Measurements from ENCODE around the gene CNMD. TPM values are rescaled to one million over a fixed set of nuclear protein-coding genes. Genes with fewer than 3 reads are reported as not detected.

CNMD gene
- total RNA-seq, 1 donor from 2014 or later = not detected

DNA sequence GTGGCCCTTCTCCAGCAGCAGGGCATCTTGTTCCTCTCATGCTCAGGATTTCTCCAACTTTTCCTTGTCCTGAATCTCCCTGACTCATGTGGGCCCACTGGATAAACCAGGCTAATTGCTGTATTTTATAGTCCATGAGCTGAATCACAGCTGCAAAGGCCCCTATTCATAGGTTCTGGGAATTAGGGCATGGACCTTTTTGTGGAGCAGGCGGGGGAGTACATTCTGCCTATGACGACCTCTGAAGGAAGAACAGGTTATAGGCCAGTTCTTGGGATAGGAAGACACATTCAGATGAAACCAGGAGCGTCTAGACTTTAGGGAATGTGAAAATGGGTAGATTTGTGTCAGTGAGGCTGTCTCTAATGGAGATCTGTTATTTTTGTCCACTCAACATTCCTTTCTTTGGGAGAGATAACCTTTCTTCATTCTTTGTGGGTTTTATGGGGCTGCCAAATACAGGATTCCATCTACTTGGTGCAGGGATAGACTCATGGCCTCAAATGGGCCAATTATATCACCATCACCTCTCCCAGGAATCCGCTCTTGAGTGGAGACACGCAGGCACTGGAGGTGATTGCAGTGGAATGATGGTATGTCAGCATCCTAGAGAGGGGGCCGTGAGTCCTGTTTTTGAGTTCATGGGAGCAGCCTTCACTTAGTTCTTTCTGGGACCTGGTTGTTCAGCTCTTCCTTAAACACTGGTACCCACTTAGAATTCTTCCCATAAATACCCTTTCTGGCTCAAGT, 45.1 kb upstream of the CNMD start:
- Mint-ChIP-seq H3K9me3 (ENCODE audit: unreplicated experiment) (no peaks in the 10 kb centered on the region), H3K27me3 (ENCODE audit: unreplicated experiment) (no peaks in the 10 kb centered on the region), H3K27ac (ENCODE audit: unreplicated experiment) (no peak overlapping the region), H3K4me1 (ENCODE audit: unreplicated experiment) (no peaks in the 10 kb centered on the region), H3K36me3 (ENCODE audit: unreplicated experiment) (no peaks in the 10 kb centered on the region), H3K4me3 (ENCODE audit: unreplicated experiment) (no peak overlapping the region)
- TF ChIP-seq, protein P1, sequence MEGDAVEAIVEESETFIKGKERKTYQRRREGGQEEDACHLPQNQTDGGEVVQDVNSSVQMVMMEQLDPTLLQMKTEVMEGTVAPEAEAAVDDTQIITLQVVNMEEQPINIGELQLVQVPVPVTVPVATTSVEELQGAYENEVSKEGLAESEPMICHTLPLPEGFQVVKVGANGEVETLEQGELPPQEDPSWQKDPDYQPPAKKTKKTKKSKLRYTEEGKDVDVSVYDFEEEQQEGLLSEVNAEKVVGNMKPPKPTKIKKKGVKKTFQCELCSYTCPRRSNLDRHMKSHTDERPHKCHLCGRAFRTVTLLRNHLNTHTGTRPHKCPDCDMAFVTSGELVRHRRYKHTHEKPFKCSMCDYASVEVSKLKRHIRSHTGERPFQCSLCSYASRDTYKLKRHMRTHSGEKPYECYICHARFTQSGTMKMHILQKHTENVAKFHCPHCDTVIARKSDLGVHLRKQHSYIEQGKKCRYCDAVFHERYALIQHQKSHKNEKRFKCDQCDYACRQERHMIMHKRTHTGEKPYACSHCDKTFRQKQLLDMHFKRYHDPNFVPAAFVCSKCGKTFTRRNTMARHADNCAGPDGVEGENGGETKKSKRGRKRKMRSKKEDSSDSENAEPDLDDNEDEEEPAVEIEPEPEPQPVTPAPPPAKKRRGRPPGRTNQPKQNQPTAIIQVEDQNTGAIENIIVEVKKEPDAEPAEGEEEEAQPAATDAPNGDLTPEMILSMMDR (IDR thresholded peaks at IDR 0.05) = no peak
- no peak for DNase-seq (ENCODE audit: extremely low spot score, unreplicated experiment)

DNA sequence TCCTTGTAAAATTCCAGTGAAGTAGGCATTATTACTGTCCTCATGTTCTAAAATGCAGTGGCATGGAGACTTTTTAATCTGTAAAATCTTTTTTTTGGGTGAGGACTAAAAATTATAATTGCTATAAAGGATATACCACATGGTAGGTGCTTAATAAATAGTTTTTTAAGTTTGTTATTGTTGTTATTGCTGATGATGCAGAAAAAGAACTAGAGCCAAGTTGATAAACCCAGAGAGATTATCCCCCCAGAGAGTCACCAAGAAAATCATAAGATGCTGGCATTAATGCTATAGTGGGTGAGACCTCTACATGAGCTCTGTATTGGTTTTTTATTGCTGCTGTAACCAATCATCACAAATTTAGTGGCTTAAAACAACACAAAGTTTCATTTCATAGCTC, 44.3 kb upstream of the CNMD start:
- Mint-ChIP-seq H3K36me3 (ENCODE audit: unreplicated experiment) (no peaks in the 10 kb centered on the region), H3K27me3 (ENCODE audit: unreplicated experiment) (no peaks in the 10 kb centered on the region), H3K4me1 (ENCODE audit: unreplicated experiment) (no peaks in the 10 kb centered on the region), H3K27ac (ENCODE audit: unreplicated experiment) (no peak overlapping the region), H3K4me3 (ENCODE audit: unreplicated experiment) (no peak overlapping the region), H3K9me3 (ENCODE audit: unreplicated experiment) (no peaks in the 10 kb centered on the region)
- TF ChIP-seq, protein P1 (IDR thresholded peaks at IDR 0.05) = no peak
- DNase-seq (ENCODE audit: extremely low spot score, unreplicated experiment) = no peak

DNA sequence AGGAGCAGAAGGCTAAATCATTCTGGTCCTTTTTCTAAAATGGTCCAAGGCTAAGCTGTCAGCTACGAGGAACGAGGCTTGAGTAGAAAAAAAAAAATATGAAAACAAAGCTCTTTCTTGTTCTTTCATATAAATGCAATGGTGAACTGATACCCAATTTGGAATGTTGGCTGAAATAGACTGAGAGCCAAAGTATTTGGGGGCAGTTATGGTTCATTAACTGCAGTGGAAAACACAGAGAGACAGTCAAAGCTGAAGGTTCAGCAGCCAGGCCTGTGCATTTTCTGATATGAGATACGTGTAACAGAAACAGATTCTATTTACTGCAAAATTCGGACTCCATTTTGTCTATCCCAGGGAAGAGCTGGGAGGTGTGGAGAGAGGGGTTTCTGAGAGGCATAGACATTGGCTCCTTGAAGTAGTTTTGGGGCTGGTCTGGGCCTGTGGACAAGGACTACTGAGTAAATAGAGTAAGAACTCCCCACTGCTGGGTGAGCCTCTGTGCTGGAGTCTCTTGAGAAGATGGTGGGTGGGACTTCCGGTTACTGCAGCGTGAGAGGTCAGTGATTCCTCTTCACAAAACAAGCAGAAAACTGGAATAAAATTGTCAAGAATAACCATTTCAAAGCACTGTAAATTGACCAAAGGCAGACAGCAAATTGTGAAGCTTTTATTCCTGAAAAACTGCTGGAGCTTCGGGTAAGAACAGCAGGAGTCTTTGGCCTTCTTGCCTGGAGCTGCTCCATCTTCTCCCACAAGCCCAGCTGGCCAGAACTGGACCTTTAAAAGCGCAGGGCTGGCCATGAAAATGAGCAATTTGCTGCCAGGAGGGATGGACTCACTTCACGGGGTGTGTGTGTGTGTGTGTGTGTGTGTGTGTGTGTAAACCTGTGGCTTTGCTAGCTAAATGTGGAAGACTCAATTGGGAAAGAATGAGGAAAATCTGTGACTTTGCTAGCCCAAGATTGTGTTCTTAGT, 43.1 kb upstream of the CNMD start:
- no peaks in the 10 kb centered on the region for H3K4me1 Mint-ChIP-seq (ENCODE audit: unreplicated experiment)
- no peak overlapping the region for H3K4me3 Mint-ChIP-seq (ENCODE audit: unreplicated experiment)
- TF ChIP-seq, protein P1 (IDR thresholded peaks at IDR 0.05) = no peak
- H3K36me3 Mint-ChIP-seq (ENCODE audit: unreplicated experiment) = no peaks in the 10 kb centered on the region
- no peak for DNase-seq (ENCODE audit: extremely low spot score, unreplicated experiment)
- no peaks in the 10 kb centered on the region for H3K27me3 Mint-ChIP-seq (ENCODE audit: unreplicated experiment)
- no peaks in the 10 kb centered on the region for H3K9me3 Mint-ChIP-seq (ENCODE audit: unreplicated experiment)
- no peak overlapping the region for H3K27ac Mint-ChIP-seq (ENCODE audit: unreplicated experiment)

DNA sequence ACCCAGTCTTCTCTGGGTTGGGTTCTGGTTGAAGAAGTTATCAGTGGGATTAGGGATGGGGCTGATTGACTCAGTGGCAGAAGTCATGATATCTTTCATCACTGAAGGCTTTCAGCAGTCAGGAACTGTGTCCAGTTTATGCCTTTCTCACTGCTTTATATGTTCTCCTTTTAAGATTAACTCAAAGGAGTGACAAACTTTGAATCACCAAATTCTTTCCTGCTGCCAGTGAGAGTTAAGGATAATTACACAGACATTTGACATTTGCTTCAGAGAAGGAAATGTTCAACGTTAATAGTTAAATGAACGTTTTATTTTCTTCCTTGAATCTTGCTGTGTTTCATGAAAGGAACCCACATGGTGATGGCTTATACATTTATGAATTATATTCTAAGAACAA, 41.0 kb upstream of the CNMD start:
- H3K27ac Mint-ChIP-seq (ENCODE audit: unreplicated experiment) = no peak overlapping the region
- DNase-seq (ENCODE audit: extremely low spot score, unreplicated experiment) = no peak
- no peaks in the 10 kb centered on the region for H3K27me3 Mint-ChIP-seq (ENCODE audit: unreplicated experiment)
- H3K4me3 Mint-ChIP-seq (ENCODE audit: unreplicated experiment) = no peak overlapping the region
- TF ChIP-seq, protein P1 (IDR thresholded peaks at IDR 0.05) = no peak
- H3K9me3 Mint-ChIP-seq (ENCODE audit: unreplicated experiment) = no peaks in the 10 kb centered on the region
- H3K36me3 Mint-ChIP-seq (ENCODE audit: unreplicated experiment) = no peaks in the 10 kb centered on the region
- no peaks in the 10 kb centered on the region for H3K4me1 Mint-ChIP-seq (ENCODE audit: unreplicated experiment)

DNA sequence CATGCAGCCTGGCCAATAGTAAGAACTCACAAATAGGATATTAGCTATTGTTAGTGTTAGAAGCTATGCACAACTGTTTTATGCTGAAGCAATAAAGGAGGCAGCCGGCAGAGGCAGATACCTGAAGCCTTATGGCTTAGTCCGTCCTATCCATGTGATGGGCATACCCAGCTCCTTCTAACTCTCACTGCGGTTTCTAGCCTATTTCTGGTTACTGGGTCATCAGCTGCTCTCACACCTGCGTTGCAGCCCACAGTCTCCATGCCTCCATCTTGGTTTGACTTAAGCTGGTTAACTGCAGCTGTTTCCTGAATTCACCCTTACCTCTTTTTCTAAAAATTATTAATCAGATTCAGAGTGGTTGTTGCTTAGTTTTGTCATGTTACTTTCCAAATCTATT, 40.5 kb upstream of the CNMD start:
- no peaks in the 10 kb centered on the region for H3K27me3 Mint-ChIP-seq (ENCODE audit: unreplicated experiment)
- H3K9me3 Mint-ChIP-seq (ENCODE audit: unreplicated experiment) = no peaks in the 10 kb centered on the region
- H3K27ac Mint-ChIP-seq (ENCODE audit: unreplicated experiment) = no peak overlapping the region
- no peaks in the 10 kb centered on the region for H3K36me3 Mint-ChIP-seq (ENCODE audit: unreplicated experiment)
- H3K4me1 Mint-ChIP-seq (ENCODE audit: unreplicated experiment) = no peaks in the 10 kb centered on the region
- no peak overlapping the region for H3K4me3 Mint-ChIP-seq (ENCODE audit: unreplicated experiment)
- TF ChIP-seq, protein P1 (IDR thresholded peaks at IDR 0.05) = no peak
- DNase-seq (ENCODE audit: extremely low spot score, unreplicated experiment) = no peak

Measured in osteocyte (in vitro differentiated cells).